Trophoblast cell (in vitro differentiated cells and primary cell): ENCODE measurements around the gene BMP8A.

Source experiments
- DNase-seq, 2 donors: peaks; one replicate each; pipeline ENCODE4 v3.0.0-alpha.2; 2016
- H2AFZ ChIP-seq: 2 replicates; pipeline ENCODE4 v1.6.1; 2013; ENCODE audit warnings: low read length, moderate library complexity, mild to moderate bottlenecking; ENCODE audit not compliant: insufficient read depth, poor library complexity
- H2AK5ac ChIP-seq: 2 replicates; pipeline ENCODE4 v1.6.1; 2013; ENCODE audit warnings: mild to moderate bottlenecking, low read length
- H2BK120ac ChIP-seq: 2 replicates; pipeline ENCODE4 v1.6.1; 2013; ENCODE audit warnings: low read length, mild to moderate bottlenecking, moderate library complexity; ENCODE audit not compliant: insufficient read depth, poor library complexity
- H2BK12ac ChIP-seq: 2 replicates; pipeline ENCODE4 v1.6.1; 2013; ENCODE audit warnings: mild to moderate bottlenecking, low read length, moderate library complexity
- H2BK5ac ChIP-seq: 2 replicates; pipeline ENCODE4 v1.6.1; 2013; ENCODE audit warnings: low read length, low read depth, moderate library complexity, mild to moderate bottlenecking; ENCODE audit not compliant: poor library complexity
- H3K14ac ChIP-seq: 2 replicates; pipeline ENCODE4 v1.6.1; 2013; ENCODE audit warnings: mild to moderate bottlenecking, low read length
- H3K18ac ChIP-seq: 2 replicates; pipeline ENCODE4 v1.6.1; 2013; ENCODE audit warnings: mild to moderate bottlenecking, low read length
- H3K23ac ChIP-seq: 2 replicates; pipeline ENCODE4 v1.6.1; 2013; ENCODE audit warnings: low read length
- H3K27ac ChIP-seq: 2 replicates; pipeline ENCODE4 v1.5.1; 2013; ENCODE audit warnings: low read depth, mild to moderate bottlenecking, inconsistent platforms, low read length, moderate library complexity
- H3K27me3 ChIP-seq: 2 replicates; pipeline ENCODE4 v1.6.1; 2013; ENCODE audit warnings: inconsistent platforms, mild to moderate bottlenecking, low read length, moderate library complexity; ENCODE audit not compliant: insufficient read depth
- H3K36me3 ChIP-seq, 2 experiments: 1 replicate in 1 of 2; 2 replicates in 1 of 2; pipeline ENCODE4 v1.6.1; 2013; ENCODE audit warnings: low read length in 2 of 2, mild to moderate bottlenecking in 2 of 2, moderate library complexity in 1 of 2; ENCODE audit not compliant: insufficient read depth in 2 of 2, control insufficient read depth in 1 of 2
- H3K4ac ChIP-seq: 2 replicates; pipeline ENCODE4 v1.6.1; 2013; ENCODE audit warnings: low read depth, mild to moderate bottlenecking, low read length, moderate library complexity
- H3K4me1 ChIP-seq, 2 experiments: 1 replicate in 1 of 2; 2 replicates in 1 of 2; pipeline ENCODE4 v1.6.1; 2013; ENCODE audit warnings: low read length in 2 of 2, mild to moderate bottlenecking in 2 of 2, moderate library complexity in 1 of 2; ENCODE audit not compliant: insufficient read depth in 2 of 2, control insufficient read depth in 1 of 2
- H3K4me2 ChIP-seq: 2 replicates; pipeline ENCODE4 v1.6.1; 2013; ENCODE audit warnings: inconsistent platforms, mild to moderate bottlenecking, low read length, moderate library complexity
- H3K4me3 ChIP-seq: 2 replicates; pipeline ENCODE4 v1.5.1; 2013; ENCODE audit warnings: mild to moderate bottlenecking, low read depth, low read length, inconsistent platforms
- H3K79me1 ChIP-seq: one replicate; pipeline ENCODE4 v1.6.1; 2013; ENCODE audit warnings: low read length
- H3K79me2 ChIP-seq: 2 replicates; pipeline ENCODE4 v1.6.1; 2013; ENCODE audit warnings: low read length, mild to moderate bottlenecking; ENCODE audit not compliant: control insufficient read depth, insufficient read depth, poor library complexity
- H3K9ac ChIP-seq: 2 replicates; pipeline ENCODE4 v1.6.1; 2013; ENCODE audit warnings: mild to moderate bottlenecking, low read length
- H3K9me3 ChIP-seq: 2 replicates; pipeline ENCODE4 v1.6.1; 2013; ENCODE audit warnings: low read depth, mild to moderate bottlenecking, control low read depth, inconsistent platforms, low read length; ENCODE audit not compliant: insufficient read depth
- H4K12ac ChIP-seq: 2 replicates; pipeline ENCODE4 v1.6.1; 2013; ENCODE audit warnings: low read depth, mild to moderate bottlenecking, low read length, moderate library complexity
- H4K8ac ChIP-seq: 2 replicates; pipeline ENCODE4 v1.6.1; 2013; ENCODE audit warnings: low read depth, mild to moderate bottlenecking, low read length, moderate library complexity
- H4K91ac ChIP-seq: one replicate; pipeline ENCODE4 v1.6.1; 2013; ENCODE audit warnings: low read depth, mild to moderate bottlenecking, low read length, moderate library complexity
- WGBS: extraction: QIAGEN DNeasy Blood & Tissue Kit; methylation state at CpG from one replicate; pipeline ENCODE4 v1.1.7; 2013; ENCODE audit warnings: missing lambda C conversion rate; ENCODE audit not compliant: insufficient read length, insufficient coverage; ENCODE audit errors: extremely low coverage; 5-methylcytosine and 5-hydroxymethylcytosine counted together

Gene BMP8A

DNA sequence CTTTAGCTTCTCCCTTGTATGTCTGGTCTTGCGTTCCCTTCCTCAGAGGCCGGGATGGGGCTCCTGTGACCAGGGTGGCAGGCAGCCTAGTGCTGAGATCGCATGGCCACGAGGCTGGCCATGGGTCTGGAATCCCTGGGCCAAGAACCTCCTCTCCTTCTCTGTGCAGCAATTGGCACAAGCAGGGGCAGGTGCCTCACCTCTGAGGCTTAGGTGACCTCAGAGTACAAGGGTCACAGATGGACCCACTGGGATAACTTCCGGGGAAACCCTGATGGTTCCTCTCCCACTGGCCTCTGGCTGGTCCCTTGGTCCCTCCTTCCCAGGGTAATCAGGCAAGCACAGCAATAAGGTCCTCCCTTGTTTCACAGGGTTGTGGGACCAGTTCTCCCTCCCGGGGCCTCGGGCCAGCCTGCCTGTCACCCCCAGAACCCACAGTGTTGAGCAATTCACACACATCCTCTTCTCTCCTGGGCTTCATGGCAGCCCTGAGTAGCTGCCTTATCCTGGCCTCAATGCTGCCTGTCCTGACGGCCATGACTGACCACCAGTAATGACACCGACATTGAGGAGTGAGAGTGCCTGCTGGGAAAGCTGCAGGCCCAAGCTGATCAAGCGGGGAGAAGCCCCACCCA, 38.6 kb downstream of the BMP8A start:
- no peak overlapping the region for H2AK5ac ChIP-seq
- no peak overlapping the region for H3K9ac ChIP-seq
- H4K12ac ChIP-seq: no peak overlapping the region
- no peaks in the 10 kb centered on the region for H3K79me2 ChIP-seq
- peaks cover 13% of the 10 kb centered on the region in 2 experiments for H3K36me3 ChIP-seq
- DNase-seq: no peak
- no peak overlapping the region for H2BK5ac ChIP-seq
- no peak overlapping the region for H3K27ac ChIP-seq
- H2BK120ac ChIP-seq: no peak overlapping the region
- H3K23ac ChIP-seq: no peak overlapping the region
- H3K4me2 ChIP-seq: no peak overlapping the region
- no peaks in the 10 kb centered on the region for H3K27me3 ChIP-seq
- H2BK12ac ChIP-seq: no peak overlapping the region
- no CpG with 5 or more reads among the region's 10 CpGs for WGBS
- no peak overlapping the region for H4K91ac ChIP-seq
- H3K4me1 ChIP-seq: peaks cover 0 to 3% of the 10 kb centered on the region in 2 experiments
- no peak overlapping the region for H3K14ac ChIP-seq
- no peaks in the 10 kb centered on the region for H3K9me3 ChIP-seq
- no peak overlapping the region for H3K4me3 ChIP-seq
- no peak overlapping the region for H4K8ac ChIP-seq
- no peak overlapping the region for H3K4ac ChIP-seq
- no peak overlapping the region for H3K18ac ChIP-seq
- H3K79me1 ChIP-seq: no peaks in the 10 kb centered on the region
- no peak overlapping the region for H2AFZ ChIP-seq

DNA sequence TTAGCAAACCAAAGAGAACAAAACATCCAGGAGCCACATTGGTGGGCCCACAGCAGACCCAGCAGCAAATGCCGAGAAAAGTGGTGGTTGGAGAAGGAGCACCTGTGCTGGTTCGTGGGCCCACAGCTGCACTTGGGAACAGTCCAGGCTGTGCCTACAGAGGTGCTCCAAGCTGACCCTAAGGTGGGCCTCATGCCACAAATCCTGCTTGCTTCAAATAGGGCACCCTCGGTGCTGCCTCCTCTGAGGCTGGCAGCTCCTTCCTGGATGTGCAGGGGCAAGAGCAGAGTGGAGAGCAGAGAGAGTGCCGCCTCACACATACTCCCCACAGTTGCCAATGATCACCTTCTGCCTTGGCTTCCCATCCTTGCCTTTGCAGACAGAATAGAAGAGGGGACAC, 40.1 kb downstream of the BMP8A start:
- WGBS: no CpG with 5 or more reads among the region's 4 CpGs
- no peaks in the 10 kb centered on the region for H3K27me3 ChIP-seq
- H3K9ac ChIP-seq: no peak overlapping the region
- H3K9me3 ChIP-seq: no peaks in the 10 kb centered on the region
- no peak overlapping the region for H3K18ac ChIP-seq
- no peak overlapping the region for H2BK120ac ChIP-seq
- no peak overlapping the region for H3K14ac ChIP-seq
- no peak overlapping the region for H3K4me3 ChIP-seq
- H4K8ac ChIP-seq: no peak overlapping the region
- no peak overlapping the region for H2BK12ac ChIP-seq
- no peak overlapping the region for H4K91ac ChIP-seq
- no peak overlapping the region for H3K27ac ChIP-seq
- H3K4me1 ChIP-seq: no peaks in the 10 kb centered on the region
- H3K4me2 ChIP-seq: no peak overlapping the region
- H3K79me1 ChIP-seq: no peaks in the 10 kb centered on the region
- no peak overlapping the region for H2AK5ac ChIP-seq
- no peak overlapping the region for H2AFZ ChIP-seq
- no peak overlapping the region for H3K23ac ChIP-seq
- no peaks in the 10 kb centered on the region for H3K79me2 ChIP-seq
- no peak for DNase-seq
- no peak overlapping the region for H3K4ac ChIP-seq
- peaks cover 12 to 13% of the 10 kb centered on the region in 2 experiments for H3K36me3 ChIP-seq
- no peak overlapping the region for H4K12ac ChIP-seq
- no peak overlapping the region for H2BK5ac ChIP-seq

DNA sequence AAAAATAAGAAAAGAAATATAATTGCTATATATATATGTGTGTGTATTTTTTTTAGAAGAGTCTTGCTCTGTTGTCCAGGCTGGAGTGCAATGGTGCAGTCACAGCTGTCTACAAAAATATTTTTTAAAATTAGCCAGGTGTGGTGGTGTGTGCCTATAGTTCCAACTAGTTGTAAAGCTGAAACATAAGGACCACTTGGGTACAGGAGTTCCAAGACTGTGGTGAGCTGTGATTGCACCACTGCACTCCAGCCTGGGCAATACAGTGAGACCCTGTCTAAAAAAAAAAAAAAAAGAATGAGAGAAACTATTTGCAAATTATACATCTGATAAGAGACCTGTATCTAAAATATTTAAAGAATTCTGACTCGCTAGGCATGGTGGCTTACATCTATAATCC, 42.0 kb downstream of the BMP8A start:
- Histone ChIP-seq H3K9me3 (no peaks in the 10 kb centered on the region), H3K4me3 (no peak overlapping the region), H3K14ac (no peak overlapping the region), H4K91ac (no peak overlapping the region), H3K27ac (no peak overlapping the region), H2BK120ac (no peak overlapping the region), H3K27me3 (no peaks in the 10 kb centered on the region), H3K9ac (no peak overlapping the region), H3K79me2 (no peaks in the 10 kb centered on the region), H4K8ac (no peak overlapping the region), H2BK12ac (no peak overlapping the region), H3K36me3 (peaks cover 2 to 10% of the 10 kb centered on the region in 2 experiments), H3K79me1 (no peaks in the 10 kb centered on the region), H3K18ac (no peak overlapping the region), H2AFZ (no peak overlapping the region), H3K4ac (no peak overlapping the region), H3K4me1 (no peaks in the 10 kb centered on the region), H2BK5ac (no peak overlapping the region), H2AK5ac (no peak overlapping the region), H3K23ac (no peak overlapping the region), H4K12ac (no peak overlapping the region), H3K4me2 (no peak overlapping the region)
- WGBS: no CpG with 5 or more reads among the region's 1 CpG
- DNase-seq: peak in 1 of 2 donors; percentile 34

DNA sequence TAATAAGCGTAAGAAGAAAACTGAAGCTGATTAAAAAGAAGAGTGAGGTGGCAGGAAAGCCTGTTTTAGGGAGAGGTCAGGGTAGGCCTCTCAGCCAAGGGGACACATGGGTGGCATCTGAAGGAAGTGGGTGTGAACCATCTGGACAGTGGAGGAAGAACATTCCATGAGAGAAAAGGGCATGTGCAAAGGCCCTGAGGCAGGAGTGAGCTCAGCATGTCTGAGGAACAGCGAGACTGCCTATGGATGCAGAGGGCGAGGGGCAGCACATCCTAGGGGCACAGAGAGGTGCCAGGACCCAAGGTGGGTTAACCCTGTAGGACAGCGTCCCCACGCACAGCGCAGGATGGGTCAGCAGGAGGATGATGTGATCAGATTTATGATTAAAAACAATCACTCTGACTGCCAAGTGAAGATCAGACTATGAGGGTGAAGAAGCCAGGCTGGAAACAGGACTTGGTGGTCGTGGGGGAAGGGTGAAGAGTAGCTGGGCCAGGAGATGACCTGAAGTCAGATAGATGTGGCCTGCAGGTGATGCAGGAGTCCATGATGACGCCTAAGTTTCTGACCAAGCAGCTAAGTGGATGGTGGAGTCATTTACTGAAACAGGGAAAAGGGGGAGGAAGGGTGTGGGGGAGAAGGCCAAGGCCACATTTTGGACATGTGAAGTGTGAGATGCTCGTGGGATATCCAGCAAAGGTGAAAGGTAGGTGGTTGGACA, 47.3 kb downstream of the BMP8A start:
- Histone ChIP-seq H3K4me1 (no peaks in the 10 kb centered on the region), H3K4ac (no peak overlapping the region), H3K79me2 (no peaks in the 10 kb centered on the region), H3K27me3 (no peaks in the 10 kb centered on the region), H4K12ac (no peak overlapping the region), H4K8ac (no peak overlapping the region), H2BK12ac (no peak overlapping the region), H3K27ac (no peak overlapping the region), H4K91ac (no peak overlapping the region), H2BK120ac (no peak overlapping the region), H2BK5ac (no peak overlapping the region), H3K4me3 (no peak overlapping the region), H3K4me2 (no peak overlapping the region), H3K9ac (no peak overlapping the region), H3K23ac (no peak overlapping the region), H3K14ac (no peak overlapping the region), H3K36me3 (peaks cover 3 to 13% of the 10 kb centered on the region in 2 experiments), H3K79me1 (no peaks in the 10 kb centered on the region), H3K9me3 (no peaks in the 10 kb centered on the region), H2AK5ac (no peak overlapping the region), H2AFZ (no peak overlapping the region), H3K18ac (no peak overlapping the region)
- peak in 1 of 2 donors; percentile 21 for DNase-seq
- WGBS: no CpG with 5 or more reads among the region's 9 CpGs
